Peyer's patch (tissue), 4 donors: ENCODE results near the gene OR5H6. TPM values are rescaled to one million over a fixed set of nuclear protein-coding genes. Genes with fewer than 3 reads are reported as not detected.

Experiments used
- DNase-seq, 3 donors: peaks; one replicate each; pipeline ENCODE4 v3.0.0-alpha.2; 2017 to 2019
- H3K27ac ChIP-seq, 4 donors: fragments of 200-600 bp; sonication (generic); one replicate each; pipeline ENCODE4 v1.5.1; 2016 to 2019
- H3K27me3 ChIP-seq, 2 donors: fragments of 200-600 bp; sonication (generic); one replicate each; pipeline ENCODE4 v1.5.1; 2019
- H3K36me3 ChIP-seq, 3 donors: fragments of 200-600 bp; sonication (generic); one replicate each; pipeline ENCODE4 v1.5.1; 2016 to 2019
- H3K4me1 ChIP-seq, 4 donors: fragments of 200-600 bp; sonication (generic); one replicate each; pipeline ENCODE4 v1.5.1; 2016 to 2019
- H3K4me3 ChIP-seq, 4 donors: fragments of 200-600 bp; sonication (generic); 1 replicate in 3 of 4; 2 replicates in 1 of 4; pipeline ENCODE4 v1.5.1; 2016 to 2019; ENCODE audit warnings: mild to moderate bottlenecking in 1 of 4
- H3K9me3 ChIP-seq, 4 donors: fragments of 200-600 bp; sonication (generic); one replicate each; pipeline ENCODE4 v1.5.1; 2016 to 2019; ENCODE audit warnings: mild to moderate bottlenecking in 1 of 4
- CTCF ChIP-seq, 6 experiments: fragments of 450-650 bp in 4 of 6; fragments of 200-600 bp in 2 of 6; sonication (generic) in 1 of 6; IDR thresholded peaks; one replicate each; pipeline ENCODE4 v1.5.1; 2017 to 2019; ENCODE audit warnings: antibody characterized with exemption in 6 of 6, mild to moderate bottlenecking in 3 of 6, moderate library complexity in 1 of 6
- POLR2A ChIP-seq, 2 donors: fragments of 450-650 bp; IDR thresholded peaks; one replicate each; pipeline ENCODE4 v1.5.1; 2017; ENCODE audit warnings: antibody characterized with exemption in 2 of 2, mild to moderate bottlenecking in 2 of 2, moderate library complexity in 2 of 2
- total RNA-seq, 4 donors: library from RNA; depleted of rRNA; stranded (reverse); fragments of >200 nt; gene quantifications; one replicate each; pipeline ENCODE4 v1.1.0, GENCODE V29; 2016

OR5H6 gene
- total RNA-seq, 4 donors from 2014 or later = not detected

- no peaks in the 10 kb centered on the region for H3K9me3 ChIP-seq
- no peak overlapping the region for H3K4me3 ChIP-seq
- H3K27ac ChIP-seq = no peak overlapping the region
- H3K36me3 ChIP-seq = no peaks in the 10 kb centered on the region
- H3K27me3 ChIP-seq = no peaks in the 10 kb centered on the region
- TF ChIP-seq POLR2A (IDR thresholded peaks at IDR 0.05) (no peak), CTCF (IDR thresholded peaks at IDR 0.05) (no peak)
- no peak for DNase-seq
- H3K4me1 ChIP-seq = no peaks in the 10 kb centered on the region
Measured at GRCh38 chr3:98262046-98262445, 2.0 kb upstream of the OR5H6 start.

GRCh38 chr3:98269846-98270245 is 5.8 kb downstream of the OR5H6 start:
- no peaks in the 10 kb centered on the region for H3K27me3 ChIP-seq

GRCh38 chr3:98272126-98272525 is 8.1 kb downstream of the OR5H6 start:
- DNase-seq = no peak
- Histone ChIP-seq H3K36me3 (no peaks in the 10 kb centered on the region), H3K4me1 (no peaks in the 10 kb centered on the region), H3K4me3 (no peak overlapping the region), H3K27me3 (no peaks in the 10 kb centered on the region), H3K27ac (no peak overlapping the region), H3K9me3 (no peaks in the 10 kb centered on the region)
- TF ChIP-seq POLR2A (IDR thresholded peaks at IDR 0.05) (no peak), CTCF (IDR thresholded peaks at IDR 0.05) (no peak)

More at GRCh38 chr3:98269846-98270245, 5.8 kb downstream of the OR5H6 start:
- no peak for TF ChIP-seq CTCF (IDR thresholded peaks at IDR 0.05)
- no peak for TF ChIP-seq POLR2A (IDR thresholded peaks at IDR 0.05)
- Histone ChIP-seq H3K36me3 (no peaks in the 10 kb centered on the region), H3K9me3 (no peaks in the 10 kb centered on the region), H3K27ac (no peak overlapping the region), H3K4me1 (no peaks in the 10 kb centered on the region), H3K4me3 (no peak overlapping the region)
- no peak for DNase-seq

GRCh38 chr3:98274914-98275313 is 10.9 kb downstream of the OR5H6 start:
- no peak for TF ChIP-seq CTCF (IDR thresholded peaks at IDR 0.05)
- no peak for TF ChIP-seq POLR2A (IDR thresholded peaks at IDR 0.05)
- H3K27ac ChIP-seq = no peak overlapping the region
- H3K4me3 ChIP-seq = no peak overlapping the region
- no peak for DNase-seq
- no peaks in the 10 kb centered on the region for H3K36me3 ChIP-seq
- H3K27me3 ChIP-seq = no peaks in the 10 kb centered on the region
- no peaks in the 10 kb centered on the region for H3K4me1 ChIP-seq
- H3K9me3 ChIP-seq = no peaks in the 10 kb centered on the region

GRCh38 chr3:98282205-98282604 is 18.2 kb downstream of the OR5H6 start, which contains the start of gene OR5H2:
TSS of gene OR5H2 (plus strand) at chr3:98282505. CDS start at chr3:98282903, 398 bp downstream.
- H3K27ac ChIP-seq = no peak within 1 kb of the TSS
- no peaks in the 10 kb centered on the region for H3K27me3 ChIP-seq
- H3K4me1 ChIP-seq = no peaks in the 10 kb centered on the region
- no peak for DNase-seq
- no peak within 1 kb of the TSS for H3K4me3 ChIP-seq
- H3K36me3 ChIP-seq = no peaks in the 10 kb centered on the region
- no peaks in the 10 kb centered on the region for H3K9me3 ChIP-seq
- no peak for TF ChIP-seq POLR2A (IDR thresholded peaks at IDR 0.05)
- no peak for TF ChIP-seq CTCF (IDR thresholded peaks at IDR 0.05)

- no peak overlapping the region for H3K27ac ChIP-seq
- H3K27me3 ChIP-seq = no peaks in the 10 kb centered on the region
- no peaks in the 10 kb centered on the region for H3K4me1 ChIP-seq
- DNase-seq = no peak
- H3K36me3 ChIP-seq = no peaks in the 10 kb centered on the region
- no peaks in the 10 kb centered on the region for H3K9me3 ChIP-seq
- TF ChIP-seq POLR2A (IDR thresholded peaks at IDR 0.05) = no peak
- TF ChIP-seq CTCF (IDR thresholded peaks at IDR 0.05) = no peak
- H3K4me3 ChIP-seq = no peak overlapping the region
Measured at GRCh38 chr3:98290916-98291315, 26.9 kb downstream of the OR5H6 start.
